ENCODE results near the gene UHMK1. TPM values are rescaled to one million over a fixed set of nuclear protein-coding genes. Genes with fewer than 3 reads are reported as not detected.

UHMK1 gene
- total RNA-seq, 4 donors from 2014 or later = 60.2 to 91.0 (median 79.7) TPM

DNA sequence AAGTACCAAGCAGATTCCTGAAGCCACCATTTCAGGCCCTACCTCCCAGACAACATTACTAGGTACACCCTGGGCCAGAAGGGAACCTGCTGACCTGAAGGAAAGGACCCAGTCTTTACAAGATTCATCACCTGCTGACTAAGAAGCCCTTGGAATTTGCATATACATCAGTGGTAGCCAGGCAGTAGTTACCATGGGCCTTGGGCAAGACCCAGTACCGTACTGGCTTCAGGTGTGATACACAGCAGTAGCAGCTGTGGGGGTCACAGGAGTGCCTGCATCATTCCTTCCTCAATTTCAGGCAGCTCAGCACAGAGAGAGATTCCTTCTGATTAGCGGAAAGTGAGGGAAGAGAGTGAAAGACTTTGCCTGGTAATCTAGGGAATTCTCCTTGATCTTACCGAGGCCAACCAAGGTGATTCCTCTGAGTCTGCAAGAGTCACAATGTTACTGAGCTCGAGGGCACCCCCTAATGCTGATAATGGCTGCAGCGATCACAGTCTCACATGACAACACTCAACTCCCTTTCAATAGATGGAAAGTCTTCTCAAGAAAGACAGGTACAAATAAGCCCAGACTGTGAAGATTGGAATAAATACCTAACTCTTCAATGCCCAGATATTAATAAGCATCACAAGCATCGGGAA, 22.0 kb upstream of the UHMK1 start:
- no peak for DNase-seq
- H3K27me3 ChIP-seq = no peaks in the 10 kb centered on the region
- in situ Hi-C loops (cut with MboI; ENCODE audit: low sequenced_read_pairs in 4 of 4) = no loop called here
- H3K27ac ChIP-seq = peak overlapping the region in 1 of 4 donors; percentile 27
- ATAC-seq = no peak
- intact Hi-C loops (cut with DNase I; ENCODE audit: low total_unique reads) = no loop called here
- H3K36me3 ChIP-seq = no peaks in the 10 kb centered on the region
- TF ChIP-seq POLR2A (IDR thresholded peaks at IDR 0.05) = no peak
- TF ChIP-seq, protein P1, sequence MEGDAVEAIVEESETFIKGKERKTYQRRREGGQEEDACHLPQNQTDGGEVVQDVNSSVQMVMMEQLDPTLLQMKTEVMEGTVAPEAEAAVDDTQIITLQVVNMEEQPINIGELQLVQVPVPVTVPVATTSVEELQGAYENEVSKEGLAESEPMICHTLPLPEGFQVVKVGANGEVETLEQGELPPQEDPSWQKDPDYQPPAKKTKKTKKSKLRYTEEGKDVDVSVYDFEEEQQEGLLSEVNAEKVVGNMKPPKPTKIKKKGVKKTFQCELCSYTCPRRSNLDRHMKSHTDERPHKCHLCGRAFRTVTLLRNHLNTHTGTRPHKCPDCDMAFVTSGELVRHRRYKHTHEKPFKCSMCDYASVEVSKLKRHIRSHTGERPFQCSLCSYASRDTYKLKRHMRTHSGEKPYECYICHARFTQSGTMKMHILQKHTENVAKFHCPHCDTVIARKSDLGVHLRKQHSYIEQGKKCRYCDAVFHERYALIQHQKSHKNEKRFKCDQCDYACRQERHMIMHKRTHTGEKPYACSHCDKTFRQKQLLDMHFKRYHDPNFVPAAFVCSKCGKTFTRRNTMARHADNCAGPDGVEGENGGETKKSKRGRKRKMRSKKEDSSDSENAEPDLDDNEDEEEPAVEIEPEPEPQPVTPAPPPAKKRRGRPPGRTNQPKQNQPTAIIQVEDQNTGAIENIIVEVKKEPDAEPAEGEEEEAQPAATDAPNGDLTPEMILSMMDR (IDR thresholded peaks at IDR 0.05 in 4 of 5, conservative IDR thresholded peaks at IDR 0.05 in 1 of 5) = no peak
- no peaks in the 10 kb centered on the region for H3K4me1 ChIP-seq
- no peaks in the 10 kb centered on the region for H3K9me3 ChIP-seq
- H3K4me3 ChIP-seq = no peak overlapping the region

DNA sequence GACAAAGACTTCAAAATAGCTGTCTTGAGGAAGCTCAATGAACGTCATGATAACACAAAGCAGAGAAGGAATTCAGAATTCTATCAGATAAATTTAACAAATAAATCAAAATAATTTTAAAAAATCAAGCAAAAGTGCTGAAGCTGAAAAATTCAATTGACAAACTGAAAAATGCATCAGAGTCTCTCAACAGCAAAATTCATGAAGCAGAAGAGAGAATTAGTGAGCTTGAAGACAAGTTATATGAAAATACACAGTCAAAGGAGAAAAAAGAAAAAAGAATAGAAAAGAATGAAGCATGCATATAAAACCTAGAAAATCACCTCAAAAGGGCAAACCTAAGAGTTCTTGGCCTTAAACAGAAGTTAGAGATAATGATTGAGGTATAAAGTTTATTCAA, 21.0 kb upstream of the UHMK1 start:
- Histone ChIP-seq H3K27me3 (no peaks in the 10 kb centered on the region), H3K9me3 (no peaks in the 10 kb centered on the region), H3K4me3 (no peak overlapping the region), H3K27ac (no peak overlapping the region), H3K4me1 (no peaks in the 10 kb centered on the region), H3K36me3 (no peaks in the 10 kb centered on the region)
- ATAC-seq = no peak
- TF ChIP-seq, protein P1 (IDR thresholded peaks at IDR 0.05 in 4 of 5, conservative IDR thresholded peaks at IDR 0.05 in 1 of 5) = no peak
- TF ChIP-seq POLR2A (IDR thresholded peaks at IDR 0.05) = no peak
- intact Hi-C loops (cut with DNase I; ENCODE audit: low total_unique reads) = no loop called here
- DNase-seq = no peak
- in situ Hi-C loops (cut with MboI; ENCODE audit: low sequenced_read_pairs in 4 of 4) = no loop called here

DNA sequence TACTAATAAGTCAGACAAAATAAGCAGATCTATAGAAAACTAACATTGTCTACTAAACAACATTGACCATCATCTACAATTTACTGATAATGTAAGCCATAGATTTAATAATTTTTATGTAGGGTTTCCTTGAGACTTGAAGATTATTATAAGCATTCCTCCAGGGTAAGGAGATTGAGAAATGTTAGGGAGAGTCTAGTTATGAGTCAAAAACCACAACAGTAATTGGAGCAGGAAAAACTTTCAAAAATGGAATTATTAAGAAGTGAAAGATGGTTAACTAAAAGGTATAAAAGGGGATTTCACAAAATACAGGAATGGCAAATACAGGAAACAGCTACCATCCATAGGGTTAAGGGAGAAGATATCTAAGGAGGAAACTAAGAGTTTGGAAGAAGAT, 12.4 kb upstream of the UHMK1 start:
- DNase-seq = no peak
- H3K4me3 ChIP-seq = peak overlapping the region in 2 of 4 donors; percentile 0 to 35
- ATAC-seq = no peak
- H3K27ac ChIP-seq = no peak overlapping the region
- in situ Hi-C loops (cut with MboI; ENCODE audit: low sequenced_read_pairs in 4 of 4) = no loop called here
- no peaks in the 10 kb centered on the region for H3K27me3 ChIP-seq
- intact Hi-C loops (cut with DNase I; ENCODE audit: low total_unique reads) = no loop called here
- H3K36me3 ChIP-seq = no peaks in the 10 kb centered on the region
- peaks cover 5 to 6% of the 10 kb centered on the region in 2 donors for H3K4me1 ChIP-seq
- TF ChIP-seq, protein P1 (IDR thresholded peaks at IDR 0.05 in 4 of 5, conservative IDR thresholded peaks at IDR 0.05 in 1 of 5) = no peak
- H3K9me3 ChIP-seq = no peaks in the 10 kb centered on the region

DNA sequence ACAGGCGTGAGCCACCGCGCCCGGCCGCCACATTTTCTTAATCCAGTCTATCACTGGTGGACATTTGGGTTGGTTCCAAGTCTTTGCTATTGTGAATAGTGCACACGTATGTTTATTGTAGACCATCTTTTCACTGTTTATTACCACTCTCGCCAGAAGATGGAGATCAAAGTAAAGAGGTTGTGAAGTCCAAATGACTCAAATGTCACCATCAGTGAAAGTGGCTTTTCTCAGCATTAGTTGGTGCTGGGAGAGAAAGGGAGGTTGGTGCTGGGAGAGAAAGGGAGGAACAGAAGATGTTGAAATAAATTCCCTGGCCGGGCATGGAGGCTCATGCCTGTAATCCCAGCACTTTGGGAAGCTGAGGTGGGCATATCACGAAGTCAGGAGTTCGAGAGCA, 10.4 kb upstream of the UHMK1 start:
- TF ChIP-seq, protein P1 (IDR thresholded peaks at IDR 0.05 in 4 of 5, conservative IDR thresholded peaks at IDR 0.05 in 1 of 5) = no peak
- no peak for TF ChIP-seq POLR2A (IDR thresholded peaks at IDR 0.05)
- peaks cover 5 to 6% of the 10 kb centered on the region in 2 donors for H3K4me1 ChIP-seq
- H3K27ac ChIP-seq = peak overlapping the region; percentile 67 to 73 (median 68)
- no peaks in the 10 kb centered on the region for H3K36me3 ChIP-seq
- no peaks in the 10 kb centered on the region for H3K9me3 ChIP-seq
- in situ Hi-C loops (cut with MboI; ENCODE audit: low sequenced_read_pairs in 4 of 4) (no loop called here), intact Hi-C loops (cut with DNase I; ENCODE audit: low total_unique reads) (no loop called here)
- H3K27me3 ChIP-seq = peaks cover 0 to 5% (median 0%) of the 10 kb centered on the region in 3 donors
- DNase-seq = no peak
- peak overlapping the region in 3 of 4 donors; percentile 12 to 46 (median 37) for H3K4me3 ChIP-seq
- peak in 1 of 2 donors; percentile 32 for ATAC-seq
